ENCODE measurements around the gene ALX4. TPM values are rescaled to one million over a fixed set of nuclear protein-coding genes. Genes with fewer than 3 reads are reported as not detected.

Gene ALX4
- total and polyA plus RNA-seq, 2 of the 8 experiments (the other 6 are each of a cell fraction or from before 2014, with no cell fraction given) = not detected

- Histone ChIP-seq H2BK15ac (ENCODE audit: low read length) (no peak overlapping the region), H4K91ac (replicated peaks; ENCODE audit: insufficient read length, low read length) (no peak overlapping the region), H2AK5ac (ENCODE audit: low read depth, low read length) (no peak overlapping the region), H3K23me2 (ENCODE audit: low read depth, low read length) (no peaks in the 10 kb centered on the region; the same call in 1 of the 2 replicates), H3K36me3 (ENCODE audit: control insufficient read depth in 2 of 4, insufficient read depth in 4 of 4, low read length in 3 of 4) (no peaks in the 10 kb centered on the region), H2BK5ac (ENCODE audit: low read depth, low read length) (no peak overlapping the region), H2BK20ac (ENCODE audit: low read length) (no peak overlapping the region), H3K9ac (replicated peaks in 1 of 4; ENCODE audit: extremely low read depth in 1 of 4, low read depth in 3 of 4, low read length in 3 of 4) (no peak overlapping the region), H3K27me3 (replicated peaks in 1 of 4; ENCODE audit: control insufficient read depth in 3 of 4, extremely low read depth in 1 of 4, insufficient read depth in 3 of 4, low read length in 3 of 4) (no peaks in the 10 kb centered on the region), H3K14ac (ENCODE audit: insufficient read length) (no peak overlapping the region), H3K56ac (replicated peaks; ENCODE audit: insufficient read length, low read depth, low read length) (no peak overlapping the region), H3K4ac (replicated peaks; ENCODE audit: insufficient read length, low read depth, low read length) (no peak overlapping the region), H3K18ac (ENCODE audit: extremely low read depth, low read length) (no peak overlapping the region), H3K4me1 (replicated peaks in 1 of 4; ENCODE audit: control insufficient read depth in 3 of 4, insufficient read depth in 4 of 4, low read length in 3 of 4) (no peaks in the 10 kb centered on the region; a peak in 1 of 7 replicates), H3K23ac (ENCODE audit: insufficient read length) (no peak overlapping the region), H4K5ac (ENCODE audit: insufficient read length, low read depth, low read length) (no peak overlapping the region), H3K79me2 (ENCODE audit: control insufficient read depth in 1 of 2, insufficient read depth in 2 of 2, low read length in 2 of 2) (no peaks in the 10 kb centered on the region), H3K4me3 (ENCODE audit: extremely low read depth in 1 of 4, insufficient read depth in 2 of 4, low read depth in 3 of 4, low read length in 4 of 4) (no peak overlapping the region), H4K20me1 (replicated peaks in 1 of 2; ENCODE audit: control insufficient read depth in 1 of 2, insufficient read depth in 2 of 2, low read length in 2 of 2) (no peaks in the 10 kb centered on the region), H2BK12ac (ENCODE audit: low read depth, low read length) (no peak overlapping the region), H3K27ac (ENCODE audit: low read depth, low read length) (no peak overlapping the region), H3K9me3 (ENCODE audit: insufficient read depth in 2 of 2, low read depth in 1 of 2, low read length in 1 of 2) (peaks cover 4 to 14% of the 10 kb centered on the region in 2 experiments; a peak in 3 of 4 replicates), H4K8ac (ENCODE audit: extremely low read depth, insufficient read depth, low read length) (no peak overlapping the region), H3K79me1 (ENCODE audit: low read depth, low read length) (no peaks in the 10 kb centered on the region), H2BK120ac (replicated peaks; ENCODE audit: low read depth, low read length) (no peak overlapping the region), H3K4me2 (ENCODE audit: insufficient read depth in 1 of 2, low read depth in 2 of 2, low read length in 2 of 2) (no peak overlapping the region), H2AFZ (ENCODE audit: low read length) (no peak overlapping the region)
- WGBS, 2 experiments (ENCODE audit: extremely low coverage in 1 of 2, insufficient coverage in 1 of 2, insufficient read length in 1 of 2, insufficient replicate concordance in 2 of 2, low coverage in 1 of 2, low lambda C conversion rate in 2 of 2, missing lambda C conversion rate in 1 of 2) = 87% methylated on average over 4 of the region's 4 CpGs; no CpG with 5 or more reads in 1 of the 2 experiments
- ChIA-PET POLR2A (ENCODE audit: partially characterized antibody) (interaction anchor here (1.6 kb wide), 1 partner anchor 9 kb away, joined by 4 read pairs; no protein-coding TSS in a partner anchor), CTCF (ENCODE audit: partially characterized antibody) (interaction anchor here (0.9 to 3.2 kb wide), 8 partner anchors 8 to 703 kb away, joined by 3 to 25 read pairs (median 4); no protein-coding TSS in a partner anchor)
- TF ChIP-seq EZH2 (IDR thresholded peaks at IDR 0.05; ENCODE audit: low read depth, low read length, severe bottlenecking) = no peak
- no peak for TF ChIP-seq ZNF274 (IDR thresholded peaks at IDR 0.05; ENCODE audit: borderline replicate concordance, extremely low read depth, low read length)
- no peak for TF ChIP-seq GTF2F1 (IDR thresholded peaks at IDR 0.05; ENCODE audit: borderline replicate concordance, low read depth, low read length)
- TF ChIP-seq GABPA (IDR thresholded peaks at IDR 0.05; ENCODE audit: borderline replicate concordance, insufficient read depth, low read length) = no peak
- no peak for TF ChIP-seq JUND (IDR thresholded peaks at IDR 0.05; ENCODE audit: low read length)
- TF ChIP-seq HDAC6 (IDR thresholded peaks at IDR 0.05; ENCODE audit: low read depth, low read length) = no peak
- no peak for TF ChIP-seq BRCA1 (IDR thresholded peaks at IDR 0.05; ENCODE audit: low read depth, low read length)
- TF ChIP-seq KDM4A (IDR thresholded peaks at IDR 0.05; ENCODE audit: low read depth, low read length, severe bottlenecking) = no peak
- no peak for TF ChIP-seq SIX5 (IDR thresholded peaks at IDR 0.05; ENCODE audit: low read depth, low read length)
- TF ChIP-seq KDM1A (IDR thresholded peaks at IDR 0.05; ENCODE audit: borderline replicate concordance, low read length) = no peak
- no peak for TF ChIP-seq BACH1 (IDR thresholded peaks at IDR 0.05; ENCODE audit: low read length)
- no peak for TF ChIP-seq TAF1 (IDR thresholded peaks at IDR 0.05; ENCODE audit: low read depth, low read length)
- TF ChIP-seq EGR1 (IDR thresholded peaks at IDR 0.05; ENCODE audit: borderline replicate concordance, low read depth, low read length) = no peak
- FAIRE-seq (no peak), DNase-seq (ENCODE audit: low read depth in 1 of 2, low spot score in 2 of 2) (no peak)
These were observed 53.2 kb downstream of the ALX4 start for GRCh38 chr11:44256673-44257291.
